Measurements from ENCODE around the gene NRXN3. TPM values are rescaled to one million over a fixed set of nuclear protein-coding genes. Genes with fewer than 3 reads are reported as not detected.

NRXN3 gene
- total and polyA plus RNA-seq, 2 donors (not counting 1 experiment from before 2014, with no cell fraction given): not detected

DNA sequence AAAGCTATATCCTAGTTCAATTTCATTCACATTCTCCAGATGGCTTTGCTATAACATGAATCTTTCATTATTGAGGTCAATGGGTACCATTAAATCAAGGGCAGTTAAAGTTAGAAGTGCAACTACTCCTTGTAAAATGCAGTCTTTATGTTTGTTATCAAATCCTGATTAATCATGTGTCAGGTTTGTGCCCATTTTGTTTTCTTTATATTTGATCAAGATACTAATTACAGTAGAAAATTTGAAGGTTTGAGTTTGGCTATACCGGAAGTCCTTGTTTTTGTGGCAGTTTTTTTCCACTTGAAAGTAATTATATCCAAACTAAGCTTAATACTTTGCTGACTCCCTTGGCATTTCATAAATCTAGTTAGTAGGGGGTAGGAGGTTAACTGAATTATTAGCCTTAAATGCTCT is 1528.1 kb downstream of the NRXN3 start:
- no peak for TF ChIP-seq EZH2 (IDR thresholded peaks at IDR 0.05; ENCODE audit: borderline replicate concordance, insufficient read depth, low read depth, low read length, poor library complexity, severe bottlenecking)
- TF ChIP-seq, protein P1, sequence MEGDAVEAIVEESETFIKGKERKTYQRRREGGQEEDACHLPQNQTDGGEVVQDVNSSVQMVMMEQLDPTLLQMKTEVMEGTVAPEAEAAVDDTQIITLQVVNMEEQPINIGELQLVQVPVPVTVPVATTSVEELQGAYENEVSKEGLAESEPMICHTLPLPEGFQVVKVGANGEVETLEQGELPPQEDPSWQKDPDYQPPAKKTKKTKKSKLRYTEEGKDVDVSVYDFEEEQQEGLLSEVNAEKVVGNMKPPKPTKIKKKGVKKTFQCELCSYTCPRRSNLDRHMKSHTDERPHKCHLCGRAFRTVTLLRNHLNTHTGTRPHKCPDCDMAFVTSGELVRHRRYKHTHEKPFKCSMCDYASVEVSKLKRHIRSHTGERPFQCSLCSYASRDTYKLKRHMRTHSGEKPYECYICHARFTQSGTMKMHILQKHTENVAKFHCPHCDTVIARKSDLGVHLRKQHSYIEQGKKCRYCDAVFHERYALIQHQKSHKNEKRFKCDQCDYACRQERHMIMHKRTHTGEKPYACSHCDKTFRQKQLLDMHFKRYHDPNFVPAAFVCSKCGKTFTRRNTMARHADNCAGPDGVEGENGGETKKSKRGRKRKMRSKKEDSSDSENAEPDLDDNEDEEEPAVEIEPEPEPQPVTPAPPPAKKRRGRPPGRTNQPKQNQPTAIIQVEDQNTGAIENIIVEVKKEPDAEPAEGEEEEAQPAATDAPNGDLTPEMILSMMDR (IDR thresholded peaks at IDR 0.05): no peak
- no CpG with 5 or more reads among the region's 1 CpG for WGBS (ENCODE audit: insufficient coverage)
- H3K9me3 Mint-ChIP-seq (ENCODE audit: insufficient read depth): no peaks in the 10 kb centered on the region
- ChIA-PET POLR2A (no interaction called here), CTCF (no interaction called here)
- no peak overlapping the region for H3K27ac ChIP-seq (ENCODE audit: low read length in 2 of 2)
- DNase-seq (no peak), ATAC-seq (ENCODE audit: low read depth) (no peak)
- intact Hi-C loops (cut with micrococcal nuclease): no loop called here
- H3K27ac Mint-ChIP-seq: no peak overlapping the region
- H3K36me3 ChIP-seq (replicated peaks in 1 of 2; ENCODE audit: control extremely low read depth in 1 of 2, control insufficient read depth in 1 of 2, extremely low read depth in 1 of 2, insufficient read depth in 2 of 2, low read length in 1 of 2): no peaks in the 10 kb centered on the region
- no peaks in the 10 kb centered on the region for H4K20me1 ChIP-seq (ENCODE audit: control insufficient read depth, insufficient read depth, low read length, poor library complexity, severe bottlenecking)
- no peaks in the 10 kb centered on the region for H3K4me1 Mint-ChIP-seq
- H3K27me3 ChIP-seq (replicated peaks in 1 of 4; ENCODE audit: control extremely low read depth in 1 of 4, control insufficient read depth in 3 of 4, insufficient read depth in 4 of 4, low read length in 3 of 4): no peaks in the 10 kb centered on the region
- H3K4me3 ChIP-seq (ENCODE audit: control extremely low read depth in 1 of 5, extremely low read depth in 1 of 5, insufficient read depth in 1 of 5, low read depth in 2 of 5, low read length in 4 of 5): no peak overlapping the region
- H2AFZ ChIP-seq (ENCODE audit: insufficient read depth, low read depth, low read length, poor library complexity, severe bottlenecking): no peak overlapping the region
- no peak overlapping the region for H3K9ac ChIP-seq (ENCODE audit: low read length)
- no peaks in the 10 kb centered on the region for H3K27me3 Mint-ChIP-seq
- H3K9me3 ChIP-seq (ENCODE audit: control extremely low read depth in 1 of 3, control insufficient read depth in 2 of 3, insufficient read depth in 1 of 3, low read length in 2 of 3): no peaks in the 10 kb centered on the region
- H3K4me2 ChIP-seq (replicated peaks; ENCODE audit: low read depth, low read length, poor library complexity, severe bottlenecking): no peak overlapping the region
- no peak overlapping the region for H3K4me3 Mint-ChIP-seq
- H3K4me1 ChIP-seq (ENCODE audit: control insufficient read depth in 2 of 2, insufficient read depth in 2 of 2, low read length in 2 of 2): no peaks in the 10 kb centered on the region
- no peaks in the 10 kb centered on the region for H3K79me2 ChIP-seq (ENCODE audit: control insufficient read depth, insufficient read depth, low read length)

DNA sequence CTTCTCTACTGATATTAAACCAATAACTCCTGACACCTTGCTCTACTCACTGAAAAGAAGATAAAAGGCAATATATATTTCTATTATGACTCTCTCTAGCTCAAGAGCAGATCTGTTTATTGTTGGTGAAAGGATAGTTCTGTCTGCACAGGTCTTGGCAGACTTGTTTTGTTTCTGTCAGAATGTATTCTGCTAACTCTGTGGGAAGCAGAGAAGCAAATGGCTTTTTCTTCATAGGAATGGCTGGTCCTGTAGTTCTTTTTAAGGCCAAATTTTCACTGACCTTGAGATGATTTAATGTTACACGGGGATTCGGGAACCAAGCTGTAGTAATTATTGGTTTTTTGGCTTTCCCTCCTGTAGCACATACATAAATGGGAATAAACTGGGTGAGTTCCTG is 1529.0 kb downstream of the NRXN3 start:
- TF ChIP-seq, protein P1 (IDR thresholded peaks at IDR 0.05): no peak
- no peak for TF ChIP-seq EZH2 (IDR thresholded peaks at IDR 0.05; ENCODE audit: borderline replicate concordance, insufficient read depth, low read depth, low read length, poor library complexity, severe bottlenecking)
- no peak overlapping the region for H2AFZ ChIP-seq (ENCODE audit: insufficient read depth, low read depth, low read length, poor library complexity, severe bottlenecking)
- H3K9me3 ChIP-seq (ENCODE audit: control extremely low read depth in 1 of 3, control insufficient read depth in 2 of 3, insufficient read depth in 1 of 3, low read length in 2 of 3): no peaks in the 10 kb centered on the region
- no peak overlapping the region for H3K27ac ChIP-seq (ENCODE audit: low read length in 2 of 2)
- no peaks in the 10 kb centered on the region for H3K27me3 ChIP-seq (replicated peaks in 1 of 4; ENCODE audit: control extremely low read depth in 1 of 4, control insufficient read depth in 3 of 4, insufficient read depth in 4 of 4, low read length in 3 of 4)
- no peak for DNase-seq
- no peaks in the 10 kb centered on the region for H4K20me1 ChIP-seq (ENCODE audit: control insufficient read depth, insufficient read depth, low read length, poor library complexity, severe bottlenecking)
- intact Hi-C loops (cut with micrococcal nuclease): no loop called here
- ATAC-seq (ENCODE audit: low read depth): no peak
- Mint-ChIP-seq H3K27ac (no peak overlapping the region), H3K27me3 (no peaks in the 10 kb centered on the region), H3K9me3 (ENCODE audit: insufficient read depth) (no peaks in the 10 kb centered on the region), H3K4me3 (no peak overlapping the region), H3K4me1 (no peaks in the 10 kb centered on the region)
- no peak overlapping the region for H3K4me3 ChIP-seq (ENCODE audit: control extremely low read depth in 1 of 5, extremely low read depth in 1 of 5, insufficient read depth in 1 of 5, low read depth in 2 of 5, low read length in 4 of 5)
- no peaks in the 10 kb centered on the region for H3K79me2 ChIP-seq (ENCODE audit: control insufficient read depth, insufficient read depth, low read length)
- ChIA-PET CTCF (no interaction called here), POLR2A (no interaction called here)
- no peaks in the 10 kb centered on the region for H3K4me1 ChIP-seq (ENCODE audit: control insufficient read depth in 2 of 2, insufficient read depth in 2 of 2, low read length in 2 of 2)
- no peak overlapping the region for H3K4me2 ChIP-seq (replicated peaks; ENCODE audit: low read depth, low read length, poor library complexity, severe bottlenecking)
- WGBS (ENCODE audit: insufficient coverage): 80% methylated on average over 1 of the region's 2 CpGs
- H3K9ac ChIP-seq (ENCODE audit: low read length): no peak overlapping the region
- no peaks in the 10 kb centered on the region for H3K36me3 ChIP-seq (replicated peaks in 1 of 2; ENCODE audit: control extremely low read depth in 1 of 2, control insufficient read depth in 1 of 2, extremely low read depth in 1 of 2, insufficient read depth in 2 of 2, low read length in 1 of 2)
